ENCODE results near the gene MAN2B2. TPM values are rescaled to one million over a fixed set of nuclear protein-coding genes. Genes with fewer than 3 reads are reported as not detected.

MAN2B2 gene
- total RNA-seq (2014; rRNA removed; shearing (Covaris generic); ENCODE audit: low replicate concordance), result 20.1 and 29.4 TPM in 2 replicates

DNA sequence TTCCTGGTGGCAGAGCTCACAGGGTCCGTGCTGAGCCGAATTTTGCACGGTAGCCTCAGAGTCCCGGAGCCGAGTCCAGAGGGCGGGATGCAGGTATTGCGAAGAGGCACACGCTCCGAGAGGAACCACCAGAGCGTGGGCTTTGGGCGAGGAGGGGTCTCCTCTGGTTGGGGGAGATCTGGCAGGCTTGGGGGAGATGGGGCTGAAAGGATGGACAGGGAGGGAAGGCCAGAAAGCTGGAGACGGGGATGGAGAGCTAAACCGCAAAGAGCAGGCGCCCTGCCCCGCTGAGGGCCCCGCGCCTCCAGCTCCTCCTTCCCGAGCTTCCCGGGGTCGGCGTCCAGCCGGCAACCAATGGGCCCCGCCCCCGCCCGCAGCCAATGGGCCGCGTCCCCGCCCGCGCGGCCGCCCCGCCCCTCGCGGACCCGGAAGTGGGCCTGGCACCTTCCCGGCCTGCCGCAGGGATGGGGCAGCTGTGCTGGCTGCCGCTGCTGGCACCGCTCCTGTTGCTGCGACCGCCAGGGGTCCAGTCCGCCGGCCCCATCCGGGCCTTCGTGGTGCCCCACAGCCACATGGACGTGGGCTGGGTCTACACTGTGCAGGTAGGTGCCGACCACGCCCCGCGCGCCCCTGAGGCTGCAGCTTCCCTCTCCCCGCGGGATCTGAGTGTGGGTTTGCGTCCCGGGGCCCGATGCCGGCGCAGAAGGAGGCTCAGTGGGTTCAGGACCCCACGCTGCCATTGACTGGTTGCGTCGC, at the start of gene MAN2B2:
Gene MAN2B2, plus strand, starts transcription at position 443 of the 756 bp plus-strand sequence. Its CDS starts 22 bp downstream, at position 465.
- DNase-seq, result peak; percentile 93
- Histone ChIP-seq H3K9me2 (replicated peaks; ENCODE audit: insufficient read depth, low read length) (no peaks in the 10 kb centered on the region), H3K9me3 (ENCODE audit: low read length) (no peaks in the 10 kb centered on the region), H3K4me3 (ENCODE audit: low read length) (peak within 1 kb of the TSS; percentile 100), H2AFZ (ENCODE audit: low read length) (peak within 1 kb of the TSS; percentile 98), H4K20me1 (ENCODE audit: insufficient read depth, low read depth, low read length) (no peaks in the 10 kb centered on the region), H3K4me1 (ENCODE audit: low read length) (peaks cover 17% of the 10 kb centered on the region), H3K36me3 (ENCODE audit: insufficient read depth, low read length) (peaks cover 26% of the 10 kb centered on the region), H3K79me2 (ENCODE audit: low read length) (peaks cover 14% of the 10 kb centered on the region), H3K9ac (ENCODE audit: low read length) (peak within 1 kb of the TSS; percentile 100), H3K27ac (ENCODE audit: low read length) (peak within 1 kb of the TSS; percentile 53; the same call in 1 of the 2 replicates), H3K4me2 (ENCODE audit: low read depth, low read length, poor library complexity, severe bottlenecking) (peak within 1 kb of the TSS; percentile 88), H3K27me3 (ENCODE audit: low read length) (no peaks in the 10 kb centered on the region)

DNA sequence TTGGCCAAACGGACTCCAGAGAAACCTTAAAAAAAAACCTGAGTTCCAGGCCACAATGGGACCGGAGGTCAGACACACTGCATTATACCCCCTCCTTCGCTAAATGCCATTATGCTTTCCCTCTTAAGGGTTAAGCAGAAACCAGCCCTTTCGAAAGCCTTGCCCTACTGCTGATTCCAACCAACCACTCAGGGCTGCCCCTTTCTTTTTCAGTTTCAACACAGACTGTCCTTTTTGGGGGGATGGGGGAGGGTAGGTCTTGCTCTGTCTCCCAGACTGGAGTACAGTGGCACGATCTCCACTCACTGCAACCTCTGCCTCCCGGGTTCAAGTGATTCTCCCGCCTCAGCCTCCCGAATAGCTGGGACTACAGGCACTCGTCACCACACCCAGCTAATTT, 49.5 kb upstream of the MAN2B2 start:
- H3K79me2 ChIP-seq (ENCODE audit: low read length), result no peaks in the 10 kb centered on the region

DNA sequence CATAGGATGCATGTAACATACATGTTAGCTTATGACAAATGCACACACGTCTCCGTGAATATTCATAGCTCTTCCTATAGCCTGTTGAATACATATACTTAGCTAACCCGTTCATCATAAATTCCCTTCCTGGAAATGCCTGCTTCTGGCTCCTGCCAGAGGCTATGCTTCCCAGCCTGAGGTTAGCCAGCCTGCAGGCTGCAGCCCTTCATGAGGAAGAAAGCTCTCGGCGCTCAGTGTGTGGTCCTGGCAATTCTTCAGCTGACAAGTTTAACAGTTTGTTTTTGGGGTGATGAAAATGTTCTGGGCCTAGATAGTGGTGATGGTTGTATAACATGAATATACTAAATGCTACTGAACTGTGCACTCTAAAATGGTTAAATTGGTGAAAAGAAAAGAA, 48.8 kb upstream of the MAN2B2 start:
- Histone ChIP-seq H4K20me1 (ENCODE audit: insufficient read depth, low read depth, low read length) (no peaks in the 10 kb centered on the region), H3K36me3 (ENCODE audit: insufficient read depth, low read length) (no peaks in the 10 kb centered on the region), H3K4me3 (ENCODE audit: low read length) (no peak overlapping the region), H3K79me2 (ENCODE audit: low read length) (no peaks in the 10 kb centered on the region), H3K9me3 (ENCODE audit: low read length) (no peaks in the 10 kb centered on the region), H3K4me2 (ENCODE audit: low read depth, low read length, poor library complexity, severe bottlenecking) (no peak overlapping the region), H3K27ac (ENCODE audit: low read length) (no peak overlapping the region), H3K9me2 (replicated peaks; ENCODE audit: insufficient read depth, low read length) (no peaks in the 10 kb centered on the region), H2AFZ (ENCODE audit: low read length) (no peak overlapping the region), H3K27me3 (ENCODE audit: low read length) (no peaks in the 10 kb centered on the region), H3K4me1 (ENCODE audit: low read length) (peaks cover 4% of the 10 kb centered on the region; the same call in 1 of the 2 replicates), H3K9ac (ENCODE audit: low read length) (no peak overlapping the region)
- no peak for DNase-seq

More for the DNA sequence above, 49.5 kb upstream of the MAN2B2 start:
- H3K27me3 ChIP-seq (ENCODE audit: low read length), result no peaks in the 10 kb centered on the region
- no peak overlapping the region for H3K9ac ChIP-seq (ENCODE audit: low read length)
- H3K9me3 ChIP-seq (ENCODE audit: low read length), result no peaks in the 10 kb centered on the region
- no peak overlapping the region for H3K27ac ChIP-seq (ENCODE audit: low read length)
- H3K4me2 ChIP-seq (ENCODE audit: low read depth, low read length, poor library complexity, severe bottlenecking), result no peak overlapping the region
- DNase-seq, result no peak
- no peaks in the 10 kb centered on the region for H4K20me1 ChIP-seq (ENCODE audit: insufficient read depth, low read depth, low read length)
- no peak overlapping the region for H2AFZ ChIP-seq (ENCODE audit: low read length)
- H3K9me2 ChIP-seq (replicated peaks; ENCODE audit: insufficient read depth, low read length), result no peaks in the 10 kb centered on the region
- no peak overlapping the region for H3K4me3 ChIP-seq (ENCODE audit: low read length)
- peaks cover 4% of the 10 kb centered on the region; the same call in 1 of the 2 replicates for H3K4me1 ChIP-seq (ENCODE audit: low read length)
- no peaks in the 10 kb centered on the region for H3K36me3 ChIP-seq (ENCODE audit: insufficient read depth, low read length)

DNA sequence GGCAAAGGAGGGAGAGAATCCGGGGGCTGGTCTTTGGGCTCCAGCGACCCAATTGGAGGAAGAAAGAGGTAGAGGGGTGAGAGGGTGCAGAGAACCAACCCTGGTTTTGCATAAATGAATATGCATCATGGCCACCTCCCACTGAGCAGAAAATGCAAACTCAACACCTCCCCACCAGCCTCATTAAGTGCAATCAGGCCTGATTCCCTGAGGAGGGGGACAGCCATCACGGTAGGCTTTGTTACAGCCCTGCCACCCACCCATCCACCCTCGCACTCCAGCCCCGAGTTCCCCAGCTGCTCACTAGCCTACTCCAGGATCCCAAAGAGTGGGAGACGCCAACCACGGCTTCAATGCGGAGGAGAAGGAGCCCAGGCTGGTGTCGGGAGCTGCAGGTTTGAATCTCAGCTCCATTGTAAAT, 48.3 kb upstream of the MAN2B2 start:
- no peak overlapping the region for H3K4me2 ChIP-seq (ENCODE audit: low read depth, low read length, poor library complexity, severe bottlenecking)
- no peaks in the 10 kb centered on the region for H3K9me3 ChIP-seq (ENCODE audit: low read length)
- DNase-seq, result no peak
- H3K4me3 ChIP-seq (ENCODE audit: low read length), result no peak overlapping the region
- H3K27ac ChIP-seq (ENCODE audit: low read length), result no peak overlapping the region
- H3K4me1 ChIP-seq (ENCODE audit: low read length), result peaks cover 4% of the 10 kb centered on the region; the same call in 1 of the 2 replicates
- no peaks in the 10 kb centered on the region for H3K27me3 ChIP-seq (ENCODE audit: low read length)
- no peaks in the 10 kb centered on the region for H3K36me3 ChIP-seq (ENCODE audit: insufficient read depth, low read length)
- no peaks in the 10 kb centered on the region for H3K9me2 ChIP-seq (replicated peaks; ENCODE audit: insufficient read depth, low read length)
- H2AFZ ChIP-seq (ENCODE audit: low read length), result no peak overlapping the region
- H3K9ac ChIP-seq (ENCODE audit: low read length), result no peak overlapping the region
- H4K20me1 ChIP-seq (ENCODE audit: insufficient read depth, low read depth, low read length), result no peaks in the 10 kb centered on the region
- no peaks in the 10 kb centered on the region for H3K79me2 ChIP-seq (ENCODE audit: low read length)

DNA sequence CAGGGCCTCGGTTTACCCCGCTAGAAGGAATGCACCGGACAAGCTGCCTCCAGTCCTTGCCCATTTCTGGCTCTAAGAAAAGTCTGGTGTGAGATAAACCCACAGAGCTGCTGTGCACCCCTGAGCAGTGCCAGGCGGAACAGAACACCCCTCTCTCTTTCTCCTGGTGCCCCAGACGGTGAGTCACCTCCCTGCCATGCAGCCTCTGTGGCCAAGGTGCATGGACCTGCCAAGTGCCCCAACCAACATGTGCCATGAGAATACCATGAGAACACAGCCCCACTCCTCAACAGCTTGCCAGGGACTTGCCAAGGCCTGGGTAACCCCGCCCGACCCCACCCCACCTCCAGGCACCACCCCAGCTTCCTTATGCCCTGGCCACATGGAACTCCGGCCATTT, 47.7 kb upstream of the MAN2B2 start:
- H3K9me3 ChIP-seq (ENCODE audit: low read length), result no peaks in the 10 kb centered on the region
- H3K79me2 ChIP-seq (ENCODE audit: low read length), result no peaks in the 10 kb centered on the region
- no peaks in the 10 kb centered on the region for H4K20me1 ChIP-seq (ENCODE audit: insufficient read depth, low read depth, low read length)
- no peak overlapping the region for H3K4me3 ChIP-seq (ENCODE audit: low read length)
- no peak overlapping the region for H3K27ac ChIP-seq (ENCODE audit: low read length)
- H2AFZ ChIP-seq (ENCODE audit: low read length), result no peak overlapping the region
- no peaks in the 10 kb centered on the region for H3K27me3 ChIP-seq (ENCODE audit: low read length)
- H3K36me3 ChIP-seq (ENCODE audit: insufficient read depth, low read length), result no peaks in the 10 kb centered on the region
- H3K4me1 ChIP-seq (ENCODE audit: low read length), result peaks cover 4% of the 10 kb centered on the region; the same call in 1 of the 2 replicates
- no peak overlapping the region for H3K9ac ChIP-seq (ENCODE audit: low read length)
- DNase-seq, result no peak
- H3K9me2 ChIP-seq (replicated peaks; ENCODE audit: insufficient read depth, low read length), result no peaks in the 10 kb centered on the region
- H3K4me2 ChIP-seq (ENCODE audit: low read depth, low read length, poor library complexity, severe bottlenecking), result no peak overlapping the region

DNA sequence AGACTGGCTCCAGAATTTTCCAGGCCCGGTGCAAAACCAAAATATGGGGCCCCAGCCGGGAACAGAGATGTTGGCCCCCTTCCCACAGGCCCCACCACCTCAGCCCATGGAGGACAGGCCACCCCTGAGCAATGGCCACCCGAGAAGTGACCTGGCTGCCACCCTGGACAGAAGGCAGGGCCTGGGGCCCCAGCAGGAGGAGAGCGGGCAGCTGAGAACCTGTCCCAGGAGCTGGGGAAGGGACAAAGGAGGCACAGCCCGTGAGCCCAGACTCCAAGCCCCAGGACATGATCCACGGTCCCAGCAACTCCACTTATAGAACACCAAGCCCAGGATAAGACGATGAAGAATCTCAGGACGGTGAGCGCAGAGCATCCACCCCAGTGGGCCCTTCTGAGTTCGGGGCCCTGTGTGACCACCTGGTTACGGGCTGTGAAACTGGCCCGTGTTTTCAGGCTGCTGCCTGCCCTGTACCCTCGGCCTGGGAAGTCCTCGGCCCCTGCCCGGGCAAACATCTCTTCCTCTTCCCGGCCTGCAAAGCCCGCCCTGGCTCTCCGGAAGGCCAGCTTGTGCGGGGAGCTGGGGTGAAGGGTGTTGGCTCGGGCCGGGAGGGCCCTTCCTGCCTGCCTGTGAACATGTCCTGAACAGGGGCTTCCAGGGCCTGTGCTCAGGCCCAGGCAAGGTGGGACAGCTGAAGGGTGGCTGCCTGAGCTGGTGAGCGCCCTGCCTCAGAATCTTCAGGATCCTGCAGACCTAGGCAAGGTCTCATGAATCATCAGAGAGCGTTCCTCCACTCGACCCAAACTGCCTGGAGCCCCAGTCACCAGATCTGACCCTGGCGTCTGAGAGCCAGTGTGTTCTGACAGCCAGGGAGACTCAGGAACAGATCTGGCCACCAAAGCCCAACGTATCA, 47.0 kb upstream of the MAN2B2 start:
- Histone ChIP-seq H3K9me3 (ENCODE audit: low read length) (no peaks in the 10 kb centered on the region), H3K36me3 (ENCODE audit: insufficient read depth, low read length) (no peaks in the 10 kb centered on the region), H3K27ac (ENCODE audit: low read length) (no peak overlapping the region), H2AFZ (ENCODE audit: low read length) (no peak overlapping the region), H4K20me1 (ENCODE audit: insufficient read depth, low read depth, low read length) (no peaks in the 10 kb centered on the region), H3K4me3 (ENCODE audit: low read length) (no peak overlapping the region), H3K79me2 (ENCODE audit: low read length) (no peaks in the 10 kb centered on the region), H3K9me2 (replicated peaks; ENCODE audit: insufficient read depth, low read length) (no peaks in the 10 kb centered on the region), H3K4me2 (ENCODE audit: low read depth, low read length, poor library complexity, severe bottlenecking) (no peak overlapping the region), H3K9ac (ENCODE audit: low read length) (no peak overlapping the region), H3K27me3 (ENCODE audit: low read length) (no peaks in the 10 kb centered on the region), H3K4me1 (ENCODE audit: low read length) (peaks cover 4% of the 10 kb centered on the region; the same call in 1 of the 2 replicates)
- no peak for DNase-seq

DNA sequence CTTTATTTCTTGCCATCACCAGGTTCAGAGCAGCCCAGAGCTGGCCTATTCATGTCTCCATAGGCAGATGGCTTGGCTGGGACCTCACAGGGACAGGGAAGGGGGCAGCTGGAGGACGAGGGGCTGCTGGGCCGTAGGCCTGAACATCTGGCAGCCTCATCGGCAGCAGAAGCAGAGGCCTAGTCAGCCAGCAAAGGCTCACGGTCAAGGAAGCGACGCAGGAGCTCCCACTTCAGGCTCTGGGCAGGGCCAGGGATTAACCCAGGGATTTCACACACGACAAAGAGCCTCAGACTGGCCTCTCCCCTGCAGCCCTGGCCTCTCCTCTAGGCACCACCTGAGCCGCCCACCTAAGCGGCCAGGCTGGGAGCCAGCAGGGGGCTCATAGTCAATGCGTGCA, 46.0 kb upstream of the MAN2B2 start:
- H3K79me2 ChIP-seq (ENCODE audit: low read length), result no peaks in the 10 kb centered on the region
- no peak overlapping the region for H3K27ac ChIP-seq (ENCODE audit: low read length)
- H3K9me3 ChIP-seq (ENCODE audit: low read length), result no peaks in the 10 kb centered on the region
- H3K36me3 ChIP-seq (ENCODE audit: insufficient read depth, low read length), result no peaks in the 10 kb centered on the region
- no peak overlapping the region for H2AFZ ChIP-seq (ENCODE audit: low read length)
- no peaks in the 10 kb centered on the region for H3K9me2 ChIP-seq (replicated peaks; ENCODE audit: insufficient read depth, low read length)
- H3K27me3 ChIP-seq (ENCODE audit: low read length), result no peaks in the 10 kb centered on the region
- no peaks in the 10 kb centered on the region for H4K20me1 ChIP-seq (ENCODE audit: insufficient read depth, low read depth, low read length)
- no peak overlapping the region for H3K4me2 ChIP-seq (ENCODE audit: low read depth, low read length, poor library complexity, severe bottlenecking)
- H3K9ac ChIP-seq (ENCODE audit: low read length), result no peak overlapping the region
- no peak overlapping the region for H3K4me3 ChIP-seq (ENCODE audit: low read length)
- H3K4me1 ChIP-seq (ENCODE audit: low read length), result peaks cover 4% of the 10 kb centered on the region; the same call in 1 of the 2 replicates
- DNase-seq, result no peak

DNA sequence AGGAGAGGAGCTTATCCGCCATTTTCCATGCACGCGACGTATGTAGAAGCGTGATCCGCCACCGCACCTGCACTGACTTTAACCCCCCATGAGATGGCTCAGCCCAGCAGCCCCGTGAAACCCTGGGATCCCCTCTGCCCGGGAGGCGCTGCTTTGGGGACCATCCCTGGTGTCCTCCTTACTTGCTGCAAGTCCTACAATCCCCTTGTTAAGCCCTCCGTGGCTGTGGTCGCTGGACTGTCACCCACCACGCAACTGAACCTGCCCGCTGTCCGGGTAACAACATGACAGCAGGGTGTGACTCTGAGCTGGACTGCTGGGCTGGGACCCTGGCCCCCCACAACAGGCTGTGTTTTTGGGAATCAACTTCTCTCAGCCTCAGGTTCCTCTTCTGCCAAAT, 44.7 kb upstream of the MAN2B2 start:
- Histone ChIP-seq H3K9me2 (replicated peaks; ENCODE audit: insufficient read depth, low read length) (no peaks in the 10 kb centered on the region), H3K4me2 (ENCODE audit: low read depth, low read length, poor library complexity, severe bottlenecking) (no peak overlapping the region), H3K27me3 (ENCODE audit: low read length) (no peaks in the 10 kb centered on the region), H3K79me2 (ENCODE audit: low read length) (no peaks in the 10 kb centered on the region), H3K4me1 (ENCODE audit: low read length) (no peaks in the 10 kb centered on the region), H2AFZ (ENCODE audit: low read length) (no peak overlapping the region), H3K4me3 (ENCODE audit: low read length) (no peak overlapping the region), H3K27ac (ENCODE audit: low read length) (no peak overlapping the region), H3K9me3 (ENCODE audit: low read length) (no peaks in the 10 kb centered on the region), H3K9ac (ENCODE audit: low read length) (no peak overlapping the region), H3K36me3 (ENCODE audit: insufficient read depth, low read length) (no peaks in the 10 kb centered on the region), H4K20me1 (ENCODE audit: insufficient read depth, low read depth, low read length) (no peaks in the 10 kb centered on the region)
- no peak for DNase-seq
